Thyroid gland (tissue), 4 donors: ENCODE measurements around the gene DIPK1C. TPM values are rescaled to one million over a fixed set of nuclear protein-coding genes. Genes with fewer than 3 reads are reported as not detected.
A peak's percentile ranks its signal among the peaks of the same experiment; 100 is the strongest.

Experiments
- DNase-seq, 2 donors: peaks; one replicate each; pipeline ENCODE4 v3.0.0-alpha.2; 2019
- H3K27ac ChIP-seq, 3 donors: fragments of 200-600 bp; sonication (generic); 1 replicate in 2 of 3; 2 replicates in 1 of 3; pipeline ENCODE4 v1.5.1; 2016 to 2019; ENCODE audit warnings: mild to moderate bottlenecking in 1 of 3, moderate library complexity in 1 of 3
- H3K27me3 ChIP-seq: fragments of 200-600 bp; sonication (generic); one replicate; pipeline ENCODE4 v1.5.1; 2019
- H3K36me3 ChIP-seq, 2 donors: fragments of 200-600 bp; sonication (generic); one replicate each; pipeline ENCODE4 v1.5.1; 2016 to 2019
- H3K4me1 ChIP-seq, 2 donors: fragments of 200-600 bp; sonication (generic); one replicate each; pipeline ENCODE4 v1.5.1; 2017 to 2019
- H3K4me3 ChIP-seq, 3 donors: fragments of 200-600 bp; sonication (generic); replicated peaks in 1 of 3; 1 replicate in 2 of 3; 2 replicates in 1 of 3; pipeline ENCODE4 v1.5.1; 2016; ENCODE audit warnings: mild to moderate bottlenecking in 1 of 3
- H3K9me3 ChIP-seq: fragments of 200-600 bp; sonication (generic); one replicate; pipeline ENCODE4 v1.5.1; 2017
- POLR2A ChIP-seq, 2 donors: fragments of 450-650 bp; IDR thresholded peaks; one replicate each; pipeline ENCODE4 v1.6.1; 2017; ENCODE audit warnings: antibody characterized with exemption in 2 of 2, mild to moderate bottlenecking in 2 of 2, moderate library complexity in 1 of 2
- WGBS, 2 donors: methylation state at CpG; one replicate each; pipeline ENCODE4 v1.1.5; 2017; 5-methylcytosine and 5-hydroxymethylcytosine counted together
- intact Hi-C: fragments of 100-400 bp; cut with DNase I; formaldehyde crosslinking; loops from one replicate; pipeline ENCODE4 v1.15.1; 2023
- total RNA-seq, 4 donors: library from RNA; depleted of rRNA; stranded (reverse); fragments of >200 nt; gene quantifications; one replicate each; pipeline ENCODE4 v1.2.3, GENCODE V29; 2016
- TF ChIP-seq, protein P1 (sequence below), 6 experiments: fragments of 200-600 bp in 3 of 6; fragments of 450-650 bp in 3 of 6; sonication (generic) in 3 of 6; IDR thresholded peaks; one replicate each; pipeline ENCODE4 v1.5.1; 2016 to 2019; ENCODE audit warnings: antibody characterized with exemption in 6 of 6, mild to moderate bottlenecking in 2 of 6, inconsistent platforms in 1 of 6, moderate library complexity in 1 of 6

Gene DIPK1C
- total RNA-seq, 4 donors from 2014 or later = not detected

- H3K9me3 ChIP-seq = no peaks in the 10 kb centered on the region
- peaks cover 4% of the 10 kb centered on the region for H3K27me3 ChIP-seq
- H3K4me1 ChIP-seq = peaks cover 8 to 13% of the 10 kb centered on the region in 2 donors
- H3K36me3 ChIP-seq = no peaks in the 10 kb centered on the region
- TF ChIP-seq, protein P1, sequence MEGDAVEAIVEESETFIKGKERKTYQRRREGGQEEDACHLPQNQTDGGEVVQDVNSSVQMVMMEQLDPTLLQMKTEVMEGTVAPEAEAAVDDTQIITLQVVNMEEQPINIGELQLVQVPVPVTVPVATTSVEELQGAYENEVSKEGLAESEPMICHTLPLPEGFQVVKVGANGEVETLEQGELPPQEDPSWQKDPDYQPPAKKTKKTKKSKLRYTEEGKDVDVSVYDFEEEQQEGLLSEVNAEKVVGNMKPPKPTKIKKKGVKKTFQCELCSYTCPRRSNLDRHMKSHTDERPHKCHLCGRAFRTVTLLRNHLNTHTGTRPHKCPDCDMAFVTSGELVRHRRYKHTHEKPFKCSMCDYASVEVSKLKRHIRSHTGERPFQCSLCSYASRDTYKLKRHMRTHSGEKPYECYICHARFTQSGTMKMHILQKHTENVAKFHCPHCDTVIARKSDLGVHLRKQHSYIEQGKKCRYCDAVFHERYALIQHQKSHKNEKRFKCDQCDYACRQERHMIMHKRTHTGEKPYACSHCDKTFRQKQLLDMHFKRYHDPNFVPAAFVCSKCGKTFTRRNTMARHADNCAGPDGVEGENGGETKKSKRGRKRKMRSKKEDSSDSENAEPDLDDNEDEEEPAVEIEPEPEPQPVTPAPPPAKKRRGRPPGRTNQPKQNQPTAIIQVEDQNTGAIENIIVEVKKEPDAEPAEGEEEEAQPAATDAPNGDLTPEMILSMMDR (IDR thresholded peaks at IDR 0.05) = no peak
- no peak for TF ChIP-seq POLR2A (IDR thresholded peaks at IDR 0.05)
- intact Hi-C loops = no loop called here
- WGBS, 2 donors = 11 to 15% methylated on average over 23 to 32 of the region's 34 CpGs
- DNase-seq = peak in 1 of 2 donors; percentile 4
- H3K27ac ChIP-seq = no peak overlapping the region
- H3K4me3 ChIP-seq = no peak overlapping the region
These were observed 765 bp upstream of the DIPK1C start for GRCh38 chr18:74457725-74458421.

- peaks cover 4% of the 10 kb centered on the region for H3K27me3 ChIP-seq
These were observed 612 bp downstream of the DIPK1C start for GRCh38 chr18:74456349-74457042.

GRCh38 chr18:74456017-74456348 lies 1.1 kb downstream of the DIPK1C start:
- no peak overlapping the region for H3K4me3 ChIP-seq
- intact Hi-C loops = no loop called here
- DNase-seq = no peak
- H3K9me3 ChIP-seq = no peaks in the 10 kb centered on the region
- 6 to 21% methylated on average over 6 to 7 of the region's 7 CpGs for WGBS, 2 donors
- peaks cover 8 to 13% of the 10 kb centered on the region in 2 donors for H3K4me1 ChIP-seq
- H3K27ac ChIP-seq = no peak overlapping the region
- peaks cover 4% of the 10 kb centered on the region for H3K27me3 ChIP-seq
- H3K36me3 ChIP-seq = no peaks in the 10 kb centered on the region
- TF ChIP-seq, protein P1 (IDR thresholded peaks at IDR 0.05) = no peak
- TF ChIP-seq POLR2A (IDR thresholded peaks at IDR 0.05) = no peak

More at GRCh38 chr18:74456349-74457042, 612 bp downstream of the DIPK1C start:
- Histone ChIP-seq H3K4me1 (peaks cover 8 to 13% of the 10 kb centered on the region in 2 donors), H3K36me3 (no peaks in the 10 kb centered on the region), H3K9me3 (no peaks in the 10 kb centered on the region), H3K27ac (no peak overlapping the region), H3K4me3 (no peak overlapping the region)
- TF ChIP-seq POLR2A (IDR thresholded peaks at IDR 0.05) = no peak
- TF ChIP-seq, protein P1 (IDR thresholded peaks at IDR 0.05) = no peak
- WGBS, 2 donors = 1 to 2% methylated on average over 32 to 52 of the region's 69 CpGs
- intact Hi-C loops = no loop called here
- peak in 1 of 2 donors; percentile 2 for DNase-seq

- DNase-seq = no peak
- Histone ChIP-seq H3K27ac (no peak overlapping the region), H3K4me1 (peaks cover 8 to 13% of the 10 kb centered on the region in 2 donors), H3K36me3 (no peaks in the 10 kb centered on the region), H3K27me3 (peaks cover 4% of the 10 kb centered on the region), H3K9me3 (no peaks in the 10 kb centered on the region), H3K4me3 (no peak overlapping the region)
- WGBS, 2 donors = 93 to 96% methylated on average over 10 of the region's 10 CpGs
- TF ChIP-seq, protein P1 (IDR thresholded peaks at IDR 0.05) = no peak
- TF ChIP-seq POLR2A (IDR thresholded peaks at IDR 0.05) = no peak
- intact Hi-C loops = no loop called here
These were observed 1.7 kb downstream of the DIPK1C start for GRCh38 chr18:74455386-74455785.

GRCh38 chr18:74454279-74454751 lies 2.8 kb downstream of the DIPK1C start:
- no peaks in the 10 kb centered on the region for H3K9me3 ChIP-seq
- intact Hi-C loops = no loop called here
- DNase-seq = no peak
- peaks cover 4% of the 10 kb centered on the region for H3K27me3 ChIP-seq
- TF ChIP-seq, protein P1 (IDR thresholded peaks at IDR 0.05) = no peak
- H3K27ac ChIP-seq = no peak overlapping the region
- no peaks in the 10 kb centered on the region for H3K36me3 ChIP-seq
- peaks cover 8 to 13% of the 10 kb centered on the region in 2 donors for H3K4me1 ChIP-seq
- H3K4me3 ChIP-seq = no peak overlapping the region
- WGBS, 2 donors = 76 to 88% methylated on average over 9 of the region's 9 CpGs
